GF-D8 (cell line): ENCODE data around the gene PFN2.
"Not testable (repeated sequence)": the region's sequence is repeated elsewhere in the genome, so short reads cannot be mapped to it uniquely, and the experiment has no call there.

Experiments used
- DNase-seq: peaks from one replicate; lab custom pipeline; 2025; lab: John Stamatoyannopoulos, UW

The PFN2 gene

DNA sequence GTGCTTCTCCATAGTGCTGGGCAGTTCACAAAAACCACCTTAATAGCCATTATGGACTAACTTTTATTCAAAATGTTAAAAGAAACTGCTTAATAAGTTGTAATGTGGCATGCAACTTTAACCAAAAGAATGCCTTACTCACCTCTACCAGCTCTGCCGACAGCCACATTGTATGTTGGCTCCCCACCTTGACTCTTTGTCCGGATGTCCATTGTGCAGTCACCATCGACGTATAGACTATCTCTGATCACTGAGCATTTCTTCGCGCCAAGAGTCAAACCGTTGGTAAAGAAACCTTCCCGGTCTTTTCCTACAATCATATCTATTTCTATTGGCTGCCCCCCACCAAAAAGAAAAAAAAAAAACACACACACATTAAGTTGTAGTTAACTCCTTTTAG lies 2.5 kb downstream of the PFN2 start:
- no peak for DNase-seq

DNA sequence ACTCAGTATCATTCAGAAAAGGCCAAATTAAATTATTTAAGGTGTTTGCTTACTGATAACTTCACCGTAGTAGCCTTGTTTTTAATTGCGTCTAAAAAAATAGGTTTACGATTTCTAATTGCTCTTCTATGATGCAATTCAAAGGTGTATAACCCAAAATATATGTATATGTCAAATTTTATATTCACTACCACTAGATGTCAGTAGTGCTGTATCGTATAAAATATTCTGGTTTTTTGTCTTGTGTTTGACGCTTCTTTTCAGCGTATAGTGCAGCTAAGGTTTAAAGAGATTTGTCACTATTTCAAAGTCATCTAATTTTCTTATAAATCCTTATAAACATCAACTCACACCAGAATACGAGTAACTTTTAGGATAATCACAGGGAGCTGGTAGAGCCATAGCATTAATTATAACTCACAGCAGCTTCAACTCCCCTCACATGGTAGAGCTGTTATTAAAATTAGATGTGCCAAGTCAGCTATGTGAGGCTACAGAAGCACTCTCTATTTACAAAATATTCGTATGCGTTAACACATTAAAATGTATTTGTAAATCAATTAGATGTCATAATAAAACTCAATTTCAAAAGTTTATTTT lies 3.5 kb downstream of the PFN2 start:
- DNase-seq, result no peak

DNA sequence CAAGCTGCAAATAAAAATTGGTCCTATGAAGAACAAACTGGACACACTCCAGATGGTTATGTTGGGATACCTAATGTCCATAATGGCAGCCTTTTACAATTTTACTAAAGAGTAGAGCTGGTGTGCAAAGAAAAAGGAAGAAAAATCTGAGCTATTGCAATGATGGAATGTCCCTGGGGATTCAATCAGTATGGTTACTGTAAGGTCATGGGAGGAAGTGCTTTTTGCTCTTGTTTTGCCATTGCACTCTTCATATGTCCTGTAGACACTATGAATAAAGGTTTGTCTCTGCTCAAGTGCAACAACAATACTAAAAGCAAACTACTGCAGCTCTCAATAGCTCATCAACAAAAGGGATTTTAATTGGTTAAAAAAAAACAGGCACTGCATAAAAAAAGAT lies 5.4 kb downstream of the PFN2 start:
- DNase-seq, result no peak

DNA sequence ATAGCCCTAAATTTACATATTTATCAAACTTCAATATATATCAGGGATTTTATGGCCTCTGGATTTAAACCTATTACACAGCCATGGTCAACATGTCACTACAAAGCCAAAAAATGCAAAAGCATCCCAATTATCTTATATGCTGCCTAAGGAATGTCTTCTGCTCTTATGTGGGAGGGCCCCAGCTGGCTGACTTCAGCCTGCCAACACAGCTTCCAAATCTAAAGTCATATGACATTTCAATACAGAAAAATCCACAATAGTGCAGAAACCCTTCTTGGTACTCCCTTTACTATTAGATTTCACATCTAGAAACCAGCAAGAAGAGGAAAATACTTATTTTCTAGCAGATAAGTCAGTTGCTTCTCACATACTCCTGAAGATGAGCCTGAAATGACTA lies 6.4 kb downstream of the PFN2 start:
- no peak for DNase-seq

GRCh38 chr3:149963485-149963884 lies 7.2 kb downstream of the PFN2 start:
- DNase-seq, result no peak

DNA sequence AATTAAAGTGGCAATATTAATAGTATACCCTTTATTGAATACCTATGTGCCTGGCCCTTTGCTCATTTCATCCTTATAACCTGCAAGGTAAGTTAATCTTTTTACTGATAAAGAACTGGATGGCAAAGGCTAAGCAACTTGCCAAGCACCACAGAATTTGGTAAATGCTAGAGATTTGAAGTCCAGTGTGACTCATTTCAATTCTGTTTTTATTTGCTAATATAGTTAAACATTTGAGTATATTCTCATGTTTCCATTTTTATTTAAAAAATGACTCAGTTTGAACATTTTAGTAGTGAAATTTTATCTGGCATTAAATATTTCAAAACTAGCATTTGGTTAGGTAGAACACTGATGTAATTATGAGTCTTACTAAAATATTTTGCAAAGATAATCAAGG lies 11.3 kb downstream of the PFN2 start:
- DNase-seq, result no peak

GRCh38 chr3:149958171-149958796 lies 12.4 kb downstream of the PFN2 start:
- no peak for DNase-seq

DNA sequence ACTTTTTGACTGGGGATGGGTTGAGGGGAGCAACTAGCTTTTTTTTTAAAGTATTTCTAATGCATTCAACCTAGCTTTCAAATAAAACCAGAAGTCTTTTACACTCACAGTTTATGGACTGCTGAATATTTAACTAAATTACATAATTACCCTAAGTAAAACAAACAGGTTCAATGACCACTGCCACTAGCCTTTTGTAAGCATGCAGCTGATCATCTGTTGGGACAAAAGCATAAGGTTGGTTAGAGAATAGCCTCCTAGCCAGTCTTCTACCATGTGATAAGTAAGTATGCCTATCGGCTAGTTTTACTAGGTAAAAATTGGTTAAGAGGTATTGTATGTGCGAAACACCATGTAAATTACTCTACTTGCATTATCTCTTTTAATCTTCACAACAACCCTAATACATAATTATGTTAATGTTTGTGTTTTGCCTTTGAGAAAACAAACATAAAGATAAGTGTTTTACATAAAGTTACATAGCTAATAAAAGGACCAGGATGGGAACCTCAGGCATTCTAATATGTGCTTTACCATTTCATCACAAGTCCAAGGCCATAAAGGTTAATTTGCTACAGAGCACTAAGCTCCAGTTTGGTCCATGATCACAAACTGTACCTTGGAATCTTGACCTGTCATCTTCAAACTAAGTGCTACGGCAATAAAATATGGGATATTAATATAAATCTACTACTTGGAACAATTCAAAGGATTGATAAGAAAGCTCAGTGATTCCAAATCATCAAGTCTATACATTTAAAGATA lies 13.2 kb downstream of the PFN2 start:
- DNase-seq, result no peak

GRCh38 chr3:149955449-149955848 lies 15.2 kb downstream of the PFN2 start:
- DNase-seq, result no peak

- DNase-seq, result no peak
Measured at GRCh38 chr3:149954812-149955211, 15.9 kb downstream of the PFN2 start.

GRCh38 chr3:149949181-149949580 lies 21.5 kb downstream of the PFN2 start:
- DNase-seq, result no peak

DNA sequence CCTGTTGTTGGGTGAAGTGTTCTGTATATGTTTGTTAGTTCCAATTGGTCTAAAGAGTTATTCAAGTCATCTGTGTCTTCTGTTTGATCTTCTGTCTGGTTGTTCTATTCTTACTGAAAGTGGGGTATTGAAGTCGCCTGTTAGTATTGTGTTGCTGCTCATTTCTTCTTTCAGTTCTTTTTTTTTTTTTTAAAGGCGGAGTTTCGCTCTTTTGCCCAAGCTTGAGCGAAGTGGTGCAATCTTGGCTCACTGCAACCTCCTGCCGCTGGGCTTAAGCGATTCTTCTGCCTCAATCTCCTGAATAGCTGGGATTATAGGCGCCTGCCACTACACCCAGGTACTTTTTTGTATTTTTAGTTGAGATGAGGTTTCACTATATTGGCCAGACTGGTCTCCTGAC lies 23.5 kb downstream of the PFN2 start:
- DNase-seq, result no peak

DNA sequence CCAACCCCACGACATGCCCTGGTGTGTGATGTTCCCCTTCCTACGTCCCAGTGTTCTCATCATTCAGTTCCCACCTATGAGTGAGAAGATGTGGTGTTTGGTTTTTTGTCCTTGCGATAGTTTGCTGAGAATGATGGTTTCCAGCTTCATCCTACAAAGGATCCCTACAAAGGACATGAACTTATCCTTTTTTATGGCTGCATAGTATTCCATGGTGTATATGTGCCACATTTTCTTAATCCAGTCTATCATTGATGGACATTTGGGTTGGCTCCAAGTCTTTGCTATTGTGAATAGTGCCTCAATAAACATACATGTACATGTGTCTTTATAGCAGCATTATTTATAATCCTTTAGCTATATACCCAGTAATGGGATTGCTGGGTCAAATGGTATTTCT lies 26.7 kb downstream of the PFN2 start:
- DNase-seq, result not testable (repeated sequence)

DNA sequence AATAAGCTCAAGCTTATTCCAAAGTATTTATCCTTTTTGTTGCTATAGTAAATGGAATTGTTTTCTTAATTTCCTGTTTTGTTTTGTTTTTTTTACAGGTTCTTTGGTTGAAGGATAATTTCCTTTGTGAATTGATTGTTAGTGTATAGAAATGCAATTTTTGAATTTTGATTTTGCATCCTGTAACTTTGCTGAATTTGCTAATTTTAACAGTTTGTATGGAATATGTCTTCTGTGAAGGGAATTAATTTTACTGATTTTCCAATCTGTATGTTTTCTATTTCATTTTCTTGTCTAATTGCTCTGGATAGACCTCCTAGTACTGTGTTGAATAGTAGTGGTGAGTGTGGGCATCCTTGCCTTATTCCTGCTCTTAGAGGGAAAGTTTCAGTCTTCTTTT lies 28.3 kb downstream of the PFN2 start:
- DNase-seq, result no peak

DNA sequence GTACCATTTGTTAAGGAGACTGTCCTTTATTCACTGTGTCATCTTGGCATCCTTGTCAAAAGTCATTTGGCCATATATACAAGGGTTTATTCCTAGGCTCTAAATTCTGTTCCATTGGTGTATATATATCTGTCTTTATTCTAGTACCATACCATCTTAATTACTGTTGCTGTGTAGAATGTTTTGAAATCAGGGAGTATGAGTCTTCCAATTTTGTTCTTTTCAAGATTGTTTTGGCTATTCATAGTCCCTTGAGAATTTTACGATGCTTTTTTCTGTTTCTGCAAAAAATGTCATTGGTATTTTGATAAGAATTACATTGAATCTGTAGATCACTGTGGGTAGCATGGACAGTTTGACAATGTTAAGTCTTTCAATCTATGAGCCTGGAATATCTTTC lies 28.7 kb downstream of the PFN2 start:
- no peak for DNase-seq

DNA sequence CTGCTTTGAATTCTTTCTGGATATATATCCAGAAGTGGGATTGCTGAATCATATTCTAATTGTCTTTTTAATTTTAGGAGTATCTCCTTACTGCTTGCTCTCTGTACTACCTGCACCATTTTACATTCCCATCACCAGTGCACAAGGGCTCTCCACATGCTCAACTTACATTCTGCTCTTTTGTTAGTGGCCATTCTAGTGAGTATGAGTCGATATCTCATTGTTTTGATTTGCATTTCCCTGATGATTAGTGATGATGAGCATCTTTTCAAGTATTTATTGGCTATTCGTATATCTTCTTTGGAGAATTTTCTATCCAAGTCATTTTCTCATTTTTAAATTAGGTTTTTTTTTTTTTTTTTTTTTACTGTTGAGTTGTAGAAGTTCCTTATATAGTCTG lies 29.5 kb downstream of the PFN2 start:
- DNase-seq, result no peak

- not testable (repeated sequence) for DNase-seq
Measured at GRCh38 chr3:149938392-149939055, 32.2 kb downstream of the PFN2 start.

- DNase-seq, result no peak
Measured at GRCh38 chr3:149936812-149937230, 33.9 kb downstream of the PFN2 start.

- peak; percentile 24 for DNase-seq
Measured at GRCh38 chr3:149934524-149934923, 36.2 kb downstream of the PFN2 start.

DNA sequence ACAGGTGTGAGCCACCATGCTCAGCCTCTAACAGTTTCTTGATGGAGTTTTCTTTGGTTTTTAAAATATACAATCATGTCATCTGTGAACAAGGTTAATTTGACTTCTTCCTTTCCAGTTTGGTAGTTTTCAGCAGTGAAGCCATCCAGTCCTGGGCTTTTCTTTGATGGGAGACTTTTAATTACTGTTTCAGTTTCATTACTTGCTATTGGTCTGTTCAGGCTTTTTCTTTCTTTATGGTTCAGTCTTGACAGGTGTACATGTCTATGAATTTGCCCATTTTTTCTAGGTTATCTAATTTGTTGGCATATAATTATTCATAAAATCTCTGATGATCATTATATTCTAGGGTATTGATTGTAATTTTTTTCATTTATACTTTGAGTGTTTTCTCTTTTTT lies 36.8 kb downstream of the PFN2 start:
- no peak for DNase-seq

- DNase-seq, result no peak
Measured at GRCh38 chr3:149933008-149933407, 37.7 kb downstream of the PFN2 start.

DNA sequence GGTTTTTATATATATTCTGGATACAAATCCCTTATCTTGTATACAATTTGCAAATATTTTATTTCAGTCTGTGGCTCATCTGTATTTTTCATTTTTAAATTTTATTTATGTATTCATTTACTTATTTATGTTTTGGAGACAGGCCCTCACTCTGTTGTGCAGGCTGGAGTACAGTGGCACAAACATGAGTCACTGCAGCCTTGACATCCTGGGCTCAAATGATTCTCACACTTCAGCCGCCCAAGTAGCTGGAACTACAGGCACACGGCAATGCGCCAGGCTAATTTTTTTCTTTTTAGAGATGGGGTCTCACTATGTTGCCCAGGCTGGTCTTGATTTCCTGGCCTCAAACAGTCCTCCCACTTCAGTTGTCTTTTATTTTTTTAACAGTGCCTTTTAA lies 50.6 kb downstream of the PFN2 start:
- DNase-seq, result no peak

DNA sequence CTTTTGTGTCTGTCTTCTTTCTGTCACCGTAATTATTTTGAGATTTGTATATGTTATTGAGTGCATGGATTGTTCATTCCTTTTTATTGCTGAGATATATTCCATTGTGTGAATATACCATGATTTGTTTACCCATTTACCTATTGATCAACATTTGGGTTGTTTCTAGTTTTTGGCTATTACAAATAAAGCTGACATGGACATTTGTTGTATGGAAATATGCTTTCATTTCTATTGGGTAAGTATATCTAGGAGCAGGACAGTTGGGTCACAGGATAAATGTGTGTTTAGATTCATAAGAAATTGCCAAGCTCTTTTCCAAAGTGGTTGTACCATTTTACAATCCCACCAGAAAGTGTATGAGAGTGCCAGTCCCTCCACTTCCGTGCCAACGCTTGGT lies 51.2 kb downstream of the PFN2 start:
- no peak for DNase-seq
